ENCODE results near the gene SLC3A2. TPM values are rescaled to one million over a fixed set of nuclear protein-coding genes. Genes with fewer than 3 reads are reported as not detected.

The SLC3A2 gene
- total and polyA plus RNA-seq, 2 of the 13 experiments (the other 11 are each of a cell fraction or from before 2014, with no cell fraction given) = 213 to 226 TPM

- TF ChIP-seq PAXIP1 (CRISPR knock-in tag; conservative IDR thresholded peaks at IDR 0.05) (peak; percentile 26; the same call in 1 of the 2 replicates), GPBP1L1 (CRISPR knock-in tag; IDR thresholded peaks at IDR 0.05) (no peak), LRRFIP1 (CRISPR knock-in tag; conservative IDR thresholded peaks at IDR 0.05) (no peak), FOXP1 (IDR thresholded peaks at IDR 0.05) (no peak), FOXP1 (CRISPR knock-in tag; IDR thresholded peaks at IDR 0.05) (peak; percentile 49; the same call in 1 of the 2 replicates), YEATS4 (CRISPR knock-in tag; IDR thresholded peaks at IDR 0.05; ENCODE audit: borderline replicate concordance) (peak; percentile 68), ZNF317 (CRISPR knock-in tag; IDR thresholded peaks at IDR 0.05) (peak; percentile 43; the same call in 1 of the 2 replicates), EEA1 (CRISPR knock-in tag; IDR thresholded peaks at IDR 0.05; ENCODE audit: borderline replicate concordance) (peak; percentile 57; the same call in 1 of the 2 replicates), PBX3 (CRISPR knock-in tag; IDR thresholded peaks at IDR 0.05; ENCODE audit: borderline replicate concordance) (peak; percentile 33; the same call in 1 of the 2 replicates), DRAP1 (CRISPR knock-in tag; IDR thresholded peaks at IDR 0.05) (peak; percentile 99), ZNF781 (CRISPR knock-in tag; IDR thresholded peaks at IDR 0.05; ENCODE audit: borderline replicate concordance, not compliant biosample characterization) (peak; percentile 36), KLF6 (CRISPR knock-in tag; IDR thresholded peaks at IDR 0.05) (0 out of 2 replicates have a peak, but pooled peaks have one; percentile 41), ZKSCAN8 (CRISPR knock-in tag; IDR thresholded peaks at IDR 0.05; ENCODE audit: borderline replicate concordance) (no peak), POLR2A (IDR thresholded peaks at IDR 0.05; ENCODE audit: insufficient read depth in 1 of 2, low read depth in 2 of 2, low read length in 2 of 2) (peak; percentile 79 to 88), MXD3 (CRISPR knock-in tag; IDR thresholded peaks at IDR 0.05) (no peak), HMGXB4 (CRISPR knock-in tag; IDR thresholded peaks at IDR 0.05; ENCODE audit: borderline replicate concordance in 1 of 2, low read depth in 1 of 2) (peak; percentile 46 to 63; a peak in 3 of 4 replicates)
These were observed 49.0 kb upstream of the SLC3A2 start, which contains the start of gene STX5 (continued) for GRCh38 chr11:62831520-62832335.
